H1 (cell line): ENCODE results near the gene TRMT10A. TPM values are rescaled to one million over a fixed set of nuclear protein-coding genes. Genes with fewer than 3 reads are reported as not detected.

Experiments used
- CTCF ChIA-PET: fragments of 300-600 bp; sonication (Branson Sonifier 250); formaldehyde crosslinking; loops from one replicate; lab custom pipeline; 2021; ENCODE audit not compliant: partially characterized antibody; lab: Charles Lee
- POLR2A ChIA-PET: fragments of 300-600 bp; sonication (Branson Sonifier 250); formaldehyde crosslinking; loops from one replicate; lab custom pipeline; 2021; ENCODE audit warnings: inconsistent platforms; ENCODE audit not compliant: partially characterized antibody; lab: Charles Lee
- DNase-seq, 2 experiments: peaks; one replicate each; pipeline versions ENCODE4 v3.0.0 to v3.0.0-alpha.2; 2010 to 2022; ENCODE audit warnings: low spot score in 2 of 2, low read depth in 1 of 2, mixed read lengths in 1 of 2
- FAIRE-seq: peaks from 2 replicates; lab custom pipeline; 2011; peaks lifted over from hg19 to GRCh38; lab: Jason Lieb, UNC
- H2AFZ ChIP-seq: 2 replicates; pipeline ENCODE4 v1.8.1; 2012; ENCODE audit warnings: low read length, inconsistent platforms
- H2AK5ac ChIP-seq: 2 replicates; pipeline ENCODE4 v1.6.1; 2013; ENCODE audit warnings: low read depth, low read length
- H2BK120ac ChIP-seq: replicated peaks from 2 replicates; pipeline ENCODE3; 2013; ENCODE audit warnings: low read depth, low read length, inconsistent platforms
- H2BK12ac ChIP-seq: 2 replicates; pipeline ENCODE4 v1.6.1; 2013; ENCODE audit warnings: low read depth, low read length
- H2BK15ac ChIP-seq: 2 replicates; pipeline ENCODE4 v1.6.1; 2013; ENCODE audit warnings: low read length
- H2BK20ac ChIP-seq: 2 replicates; pipeline ENCODE4 v1.6.1; 2013; ENCODE audit warnings: low read length
- H2BK5ac ChIP-seq: 2 replicates; pipeline ENCODE4 v1.6.1; 2013; ENCODE audit warnings: low read depth, low read length
- H3K14ac ChIP-seq: 2 replicates; pipeline ENCODE4 v1.6.1; 2013; ENCODE audit warnings: inconsistent platforms; ENCODE audit not compliant: insufficient read length
- H3K18ac ChIP-seq: 2 replicates; pipeline ENCODE4 v1.6.1; 2013; ENCODE audit warnings: low read length; ENCODE audit errors: extremely low read depth
- H3K23ac ChIP-seq: 2 replicates; pipeline ENCODE4 v1.6.1; 2013; ENCODE audit warnings: inconsistent platforms; ENCODE audit not compliant: insufficient read length
- H3K23me2 ChIP-seq: 2 replicates; pipeline ENCODE4 v1.6.1; 2013; ENCODE audit warnings: low read depth, low read length
- H3K27ac ChIP-seq: 2 replicates; pipeline ENCODE4 v1.6.1; 2011; ENCODE audit warnings: low read depth, low read length, inconsistent platforms
- H3K27me3 ChIP-seq, 4 experiments: replicated peaks in 1 of 4; 1 replicate in 1 of 4; 2 replicates in 3 of 4; pipeline versions ENCODE4 v1.6.1 to v1.8.1; 2011 to 2013; ENCODE audit warnings: low read length in 3 of 4, mild to moderate bottlenecking in 3 of 4, inconsistent platforms in 2 of 4, mixed read lengths in 2 of 4, moderate library complexity in 1 of 4; ENCODE audit not compliant: control insufficient read depth in 3 of 4, insufficient read depth in 3 of 4; ENCODE audit errors: extremely low read depth in 1 of 4
- H3K36me3 ChIP-seq, 4 experiments: 2 replicates each; pipeline versions ENCODE4 v1.6.1 to v1.8.1; 2011 to 2013; ENCODE audit warnings: mild to moderate bottlenecking in 4 of 4, low read length in 3 of 4, moderate library complexity in 2 of 4, control low read depth in 1 of 4, inconsistent platforms in 1 of 4; ENCODE audit not compliant: insufficient read depth in 4 of 4, control insufficient read depth in 2 of 4
- H3K4ac ChIP-seq: replicated peaks from 2 replicates; pipeline ENCODE3; 2013; ENCODE audit warnings: low read length, low read depth, mixed read lengths, inconsistent platforms; ENCODE audit not compliant: insufficient read length
- H3K4me1 ChIP-seq, 4 experiments: replicated peaks in 1 of 4; 1 replicate in 1 of 4; 2 replicates in 3 of 4; pipeline versions ENCODE4 v1.6.1 to v1.8.1; 2011 to 2013; ENCODE audit warnings: low read length in 3 of 4, inconsistent platforms in 2 of 4, mixed read lengths in 1 of 4; ENCODE audit not compliant: insufficient read depth in 4 of 4, control insufficient read depth in 3 of 4
- H3K4me2 ChIP-seq, 2 experiments: 2 replicates each; pipeline versions ENCODE4 v1.6.1 to v1.8.1; 2011 to 2013; ENCODE audit warnings: low read depth in 2 of 2, low read length in 2 of 2, control low read depth in 1 of 2, inconsistent platforms in 1 of 2, mild to moderate bottlenecking in 1 of 2; ENCODE audit not compliant: insufficient read depth in 1 of 2
- H3K4me3 ChIP-seq, 4 experiments: fragments of 200-600, 300-600 bp in 1 of 4; sonication (generic), shearing (Covaris generic), sonication (Bioruptor Twin) in 1 of 4; 2 replicates each; pipeline versions ENCODE4 v1.5.1 to v1.8.1; 2011 to 2016; ENCODE audit warnings: low read length in 4 of 4, low read depth in 3 of 4, control low read depth in 2 of 4, inconsistent platforms in 2 of 4, mild to moderate bottlenecking in 2 of 4, mixed read lengths in 1 of 4, moderate library complexity in 1 of 4; ENCODE audit not compliant: insufficient read depth in 2 of 4; ENCODE audit errors: extremely low read depth in 1 of 4
- H3K56ac ChIP-seq: replicated peaks from 2 replicates; pipeline ENCODE3; 2013; ENCODE audit warnings: low read depth, mild to moderate bottlenecking, mixed read lengths, low read length, inconsistent platforms; ENCODE audit not compliant: insufficient read length
- H3K79me1 ChIP-seq: 2 replicates; pipeline ENCODE4 v1.6.1; 2013; ENCODE audit warnings: low read depth, low read length, control low read depth
- H3K79me2 ChIP-seq, 2 experiments: 2 replicates each; pipeline versions ENCODE4 v1.6.1 to v1.8.1; 2012 to 2013; ENCODE audit warnings: low read length in 2 of 2, mild to moderate bottlenecking in 2 of 2, inconsistent platforms in 1 of 2; ENCODE audit not compliant: insufficient read depth in 2 of 2, control insufficient read depth in 1 of 2
- H3K9ac ChIP-seq, 4 experiments: replicated peaks in 1 of 4; 1 replicate in 1 of 4; 2 replicates in 3 of 4; pipeline versions ENCODE4 v1.6.1 to v1.8.1; 2011 to 2013; ENCODE audit warnings: low read depth in 3 of 4, low read length in 3 of 4, control low read depth in 2 of 4, mild to moderate bottlenecking in 2 of 4, moderate library complexity in 2 of 4, inconsistent platforms in 1 of 4; ENCODE audit errors: extremely low read depth in 1 of 4
- H3K9me3 ChIP-seq, 2 experiments: 2 replicates each; pipeline versions ENCODE4 v1.6.1 to v1.8.1; 2012 to 2013; ENCODE audit warnings: mild to moderate bottlenecking in 2 of 2, moderate library complexity in 2 of 2, control low read depth in 1 of 2, inconsistent platforms in 1 of 2, low read depth in 1 of 2, low read length in 1 of 2, mixed read lengths in 1 of 2; ENCODE audit not compliant: insufficient read depth in 2 of 2
- H4K20me1 ChIP-seq, 2 experiments: replicated peaks in 1 of 2; 2 replicates each; pipeline versions ENCODE3 to v1.8.1; 2011 to 2013; ENCODE audit warnings: inconsistent platforms in 2 of 2, low read length in 2 of 2, mild to moderate bottlenecking in 1 of 2; ENCODE audit not compliant: insufficient read depth in 2 of 2, control insufficient read depth in 1 of 2
- H4K5ac ChIP-seq: 2 replicates; pipeline ENCODE4 v1.6.1; 2013; ENCODE audit warnings: low read length, low read depth, mixed read lengths, inconsistent platforms; ENCODE audit not compliant: insufficient read length
- H4K8ac ChIP-seq: 2 replicates; pipeline ENCODE4 v1.8.0; 2013; ENCODE audit warnings: mild to moderate bottlenecking, moderate library complexity, low read length, inconsistent platforms; ENCODE audit not compliant: insufficient read depth; ENCODE audit errors: extremely low read depth
- H4K91ac ChIP-seq: replicated peaks from 2 replicates; pipeline ENCODE3; 2013; ENCODE audit warnings: low read length, mixed read lengths, inconsistent platforms; ENCODE audit not compliant: insufficient read length
- WGBS, 2 experiments: shearing (Covaris generic) in 1 of 2; methylation state at CpG; one replicate each; pipeline versions ENCODE4 v1.1.6 to v1.1.7; 2013 to 2015; ENCODE audit warnings: low lambda C conversion rate in 2 of 2, mixed read lengths in 2 of 2, inconsistent platforms in 1 of 2, low coverage in 1 of 2, missing lambda C conversion rate in 1 of 2; ENCODE audit not compliant: insufficient replicate concordance in 2 of 2, insufficient coverage in 1 of 2, insufficient read length in 1 of 2; ENCODE audit errors: extremely low coverage in 1 of 2, missing lambda C conversion rate in 1 of 2; 5-methylcytosine and 5-hydroxymethylcytosine counted together
- polyA plus RNA-seq, 7 experiments: library from polyadenylated mRNA; depleted of rRNA in 3 of 7; stranded (reverse) in 5 of 7; unstranded in 2 of 7; fragments of >200 nt in 5 of 7; fragments of 200-250 nt in 2 of 7; gene quantifications; 1 replicate in 5 of 7; 2 replicates in 1 of 7; 4 replicates in 1 of 7; pipeline versions ENCODE4 v1.2.1 to v1.2.3, GENCODE V29; 2011 to 2013; ENCODE audit warnings: missing spikeins in 2 of 7, mixed read lengths in 2 of 7
- total RNA-seq: library from RNA; stranded (reverse); fragmentation: NEBNext Ultra II Directional; extraction: Animal tissue kit (Norgen Biotek cat#: 25700); gene quantifications from 2 replicates; pipeline ENCODE4 v1.2.1, GENCODE V29; 2021
- TF ChIP-seq, protein P1 (sequence below): IDR thresholded peaks from 2 replicates; pipeline ENCODE4 v1.6.1; 2011; ENCODE audit warnings: low read depth, mild to moderate bottlenecking, low read length; ENCODE audit not compliant: insufficient read depth

Gene TRMT10A
- total and polyA plus RNA-seq, 2 of the 8 experiments (the other 6 are each of a cell fraction or from before 2014, with no cell fraction given) = 1.5 to 3.8 TPM

DNA sequence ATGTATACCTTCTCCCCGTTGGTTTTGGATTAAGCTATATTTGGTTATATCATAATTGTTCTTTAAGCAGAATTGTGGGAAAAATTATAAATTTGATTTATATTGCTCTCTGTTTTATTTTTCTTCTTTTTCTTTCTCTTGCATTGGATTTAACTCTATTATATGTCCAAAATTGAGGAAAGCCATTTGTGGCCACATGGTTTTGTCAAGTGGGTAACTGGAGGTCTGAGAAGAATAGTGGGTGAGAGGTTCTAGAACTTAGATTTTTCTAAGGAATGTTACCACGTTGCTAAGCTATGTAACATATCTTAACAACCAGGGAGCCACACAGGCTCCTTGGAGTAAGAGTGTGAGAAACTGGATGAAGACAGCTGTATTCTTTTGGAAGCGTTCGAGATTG, 53.1 kb downstream of the TRMT10A start, which contains the start of gene C4orf17:
C4orf17 (plus strand) TSS at position 301 of the 400 bp plus-strand sequence. CDS start 2,061 bp downstream, outside the sequence.
- H2BK20ac ChIP-seq = no peak within 1 kb of the TSS
- no peak for FAIRE-seq
- H3K4me1 ChIP-seq = no peaks in the 10 kb centered on the region
- no peak within 1 kb of the TSS for H2BK5ac ChIP-seq
- no peak within 1 kb of the TSS for H4K91ac ChIP-seq
- H3K27me3 ChIP-seq = no peaks in the 10 kb centered on the region
- no peak within 1 kb of the TSS for H3K23ac ChIP-seq
- H2BK120ac ChIP-seq = no peak within 1 kb of the TSS
- no peak within 1 kb of the TSS for H2AK5ac ChIP-seq
- H3K18ac ChIP-seq = no peak within 1 kb of the TSS
- H4K5ac ChIP-seq = no peak within 1 kb of the TSS
- no peaks in the 10 kb centered on the region for H3K9me3 ChIP-seq
- H3K4me3 ChIP-seq = no peak within 1 kb of the TSS
- H4K8ac ChIP-seq = no peak within 1 kb of the TSS
- H3K9ac ChIP-seq = no peak within 1 kb of the TSS
- no peaks in the 10 kb centered on the region for H4K20me1 ChIP-seq
- H3K4ac ChIP-seq = no peak within 1 kb of the TSS
- H2AFZ ChIP-seq = no peak within 1 kb of the TSS
- TF ChIP-seq, protein P1, sequence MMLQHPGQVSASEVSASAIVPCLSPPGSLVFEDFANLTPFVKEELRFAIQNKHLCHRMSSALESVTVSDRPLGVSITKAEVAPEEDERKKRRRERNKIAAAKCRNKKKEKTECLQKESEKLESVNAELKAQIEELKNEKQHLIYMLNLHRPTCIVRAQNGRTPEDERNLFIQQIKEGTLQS = no peak
- H2BK15ac ChIP-seq = no peak within 1 kb of the TSS
- ChIA-PET CTCF (interaction anchor here (0.7 to 1.5 kb wide), 2 partner anchors 20 to 48 kb away, joined by 3 to 5 read pairs; no protein-coding TSS in a partner anchor), POLR2A (no interaction called here)
- no peaks in the 10 kb centered on the region for H3K23me2 ChIP-seq
- H3K14ac ChIP-seq = no peak within 1 kb of the TSS
- H3K4me2 ChIP-seq = no peak within 1 kb of the TSS
- WGBS, 2 experiments = 90% methylated on average over 4 of the region's 4 CpGs; no CpG with 5 or more reads in 1 of the 2 experiments
- no peaks in the 10 kb centered on the region for H3K79me2 ChIP-seq
- H3K27ac ChIP-seq = no peak within 1 kb of the TSS
- no peak within 1 kb of the TSS for H2BK12ac ChIP-seq
- no peak for DNase-seq
- no peak within 1 kb of the TSS for H3K56ac ChIP-seq
- H3K36me3 ChIP-seq = no peaks in the 10 kb centered on the region
- no peaks in the 10 kb centered on the region for H3K79me1 ChIP-seq
